EH (cell line): ENCODE results near the gene FAM151A.
A peak's percentile ranks its signal among the peaks of the same experiment; 100 is the strongest.

ENCODE experiments used
- DNase-seq: peaks from one replicate; pipeline ENCODE4 v3.0.0-alpha.2; 2015; ENCODE audit warnings: low read depth

The FAM151A gene

DNA sequence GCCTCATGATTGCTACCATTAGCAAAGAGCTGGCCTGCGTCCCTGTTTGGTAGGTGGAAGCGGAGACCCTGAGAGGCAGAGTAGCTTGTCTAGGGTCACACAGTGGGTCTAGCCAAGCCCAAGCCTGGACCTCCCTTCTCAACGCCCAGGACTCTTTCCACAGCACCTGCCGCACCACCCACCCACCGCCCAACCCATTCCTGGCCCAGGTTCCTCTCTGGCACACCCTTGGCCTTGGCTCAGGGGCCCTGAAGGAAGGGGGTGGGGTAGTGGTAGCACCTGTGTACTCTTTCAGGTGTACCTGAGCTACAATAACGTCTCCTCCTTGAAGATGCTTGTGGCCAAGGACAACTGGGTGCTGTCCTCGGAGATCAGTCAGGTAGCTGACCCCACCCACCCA, 19.3 kb downstream of the FAM151A start:
- no peak for DNase-seq

DNA sequence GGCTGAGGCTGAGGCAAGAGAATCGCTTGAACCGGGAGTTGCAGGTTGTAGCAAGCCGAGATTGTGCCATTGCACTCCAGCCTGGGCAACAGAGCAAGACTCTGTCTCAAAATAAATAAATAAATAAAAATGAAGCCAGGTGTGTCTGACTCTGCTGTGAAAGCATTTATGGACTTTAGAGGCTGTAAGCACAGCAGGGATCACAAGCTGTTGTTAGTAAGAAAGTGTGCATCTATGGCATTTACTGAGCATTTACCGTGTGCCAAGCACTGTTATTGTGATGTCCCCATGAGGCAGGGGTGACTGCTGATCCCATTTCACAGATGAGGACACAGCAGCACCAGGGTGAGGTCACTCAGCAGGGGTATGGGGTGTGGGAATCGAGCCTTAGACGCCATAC, 20.1 kb downstream of the FAM151A start:
- DNase-seq = no peak

DNA sequence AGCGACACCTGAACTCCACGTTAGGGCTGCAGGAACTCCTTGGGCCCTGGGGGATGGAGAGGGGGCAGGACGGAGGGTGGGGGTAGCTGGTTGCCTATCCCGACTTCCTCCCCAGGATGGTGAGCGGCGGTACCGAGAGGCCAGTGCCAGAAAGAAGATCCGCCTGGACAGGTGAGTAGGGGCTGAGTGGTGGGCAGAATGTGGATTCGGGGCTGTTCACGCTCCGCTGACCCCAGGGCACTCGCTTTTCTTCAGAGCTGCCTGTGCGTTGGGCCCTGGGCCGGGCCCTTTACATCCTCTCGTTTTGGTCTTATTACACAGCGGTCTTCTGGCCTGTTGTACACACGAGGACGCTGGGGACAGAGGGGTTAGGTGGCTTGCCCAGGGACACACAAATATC, 20.8 kb downstream of the FAM151A start:
- no peak for DNase-seq

DNA sequence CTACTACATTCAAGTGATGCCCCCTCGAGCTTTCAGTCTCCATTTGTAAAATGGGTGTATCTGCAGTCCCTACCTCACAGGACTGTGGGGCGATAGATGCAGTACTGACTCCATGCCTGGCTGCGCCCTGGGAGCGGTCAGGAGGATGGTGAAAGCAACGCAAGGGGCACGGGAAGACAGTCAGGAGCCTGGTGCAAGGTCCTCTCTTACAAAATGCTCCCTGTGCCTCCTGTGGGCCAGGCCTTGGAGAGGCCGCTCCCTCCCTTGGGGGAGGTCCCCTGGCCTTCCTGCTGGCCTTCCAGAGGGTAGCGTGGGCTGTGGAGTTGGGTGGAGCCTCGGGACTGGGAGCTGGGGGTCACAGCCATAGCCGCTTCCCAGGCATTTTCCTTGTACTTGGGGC, 21.6 kb downstream of the FAM151A start:
- DNase-seq = no peak

DNA sequence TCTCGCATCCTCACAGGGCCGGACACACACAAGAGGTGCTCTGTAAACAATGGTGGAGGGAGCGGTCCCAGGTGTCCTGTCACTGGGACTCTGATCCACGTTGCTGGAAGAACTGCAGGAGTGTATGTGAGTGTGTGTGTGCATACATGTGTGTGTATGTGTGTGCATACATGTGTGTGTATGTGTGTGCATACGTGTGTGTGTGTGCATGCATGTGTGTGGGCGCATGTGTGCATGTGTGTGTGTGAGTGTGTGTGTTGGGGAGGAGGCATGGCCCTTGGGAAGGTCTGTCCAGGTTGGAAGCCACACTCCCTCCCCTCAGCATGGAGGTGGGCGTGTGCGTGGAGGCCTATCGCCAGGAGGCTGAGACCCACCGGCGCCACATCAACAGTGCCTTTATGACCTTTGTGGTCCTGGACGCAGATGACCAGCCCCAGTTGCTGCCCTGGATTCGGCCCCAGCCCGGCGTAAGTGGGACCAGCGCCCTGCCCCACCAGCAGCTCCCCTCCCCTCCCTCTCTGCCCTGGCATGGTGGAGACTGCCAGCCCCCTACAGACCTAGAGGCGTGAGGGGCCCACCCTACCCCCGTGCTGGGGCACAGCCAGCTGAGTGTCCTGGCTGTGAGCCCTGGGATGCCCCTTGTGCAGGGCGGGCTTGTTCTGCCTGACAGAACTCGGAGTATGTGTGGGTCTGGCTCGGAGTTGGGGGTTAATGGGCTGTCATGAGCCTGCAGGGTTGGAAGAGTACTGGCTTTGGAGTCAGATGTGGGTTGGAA, 22.2 kb downstream of the FAM151A start:
- DNase-seq = no peak

DNA sequence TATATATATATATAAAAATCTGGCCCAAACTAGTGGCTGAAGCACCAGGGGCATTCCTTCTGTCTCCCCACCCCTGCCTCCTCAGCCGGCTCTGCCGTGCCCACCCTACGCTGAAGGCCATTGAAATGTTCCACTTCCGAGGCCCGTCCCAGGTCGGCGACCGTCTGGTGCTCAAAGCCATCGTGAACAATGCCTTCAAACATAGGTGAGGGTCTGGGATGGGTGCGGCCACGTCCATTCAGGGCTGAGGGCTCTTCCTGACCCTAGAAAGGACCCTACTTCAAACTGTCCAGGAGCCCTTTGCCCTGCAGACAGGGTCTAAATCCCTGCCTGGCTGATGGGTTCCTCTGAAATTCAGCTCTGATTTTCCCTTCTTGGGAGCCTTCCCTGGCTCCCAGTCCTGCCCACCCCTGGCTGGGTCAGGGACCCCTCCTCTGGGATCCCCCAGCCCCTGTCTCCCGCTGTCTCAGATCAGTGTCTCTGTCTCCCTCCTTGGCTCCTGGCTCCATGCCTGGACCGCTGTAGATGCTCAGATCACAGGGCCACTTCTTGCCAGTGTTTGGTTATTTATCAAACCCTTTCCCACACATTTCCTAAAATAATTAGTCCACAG, 24.0 kb downstream of the FAM151A start:
- DNase-seq = no peak

DNA sequence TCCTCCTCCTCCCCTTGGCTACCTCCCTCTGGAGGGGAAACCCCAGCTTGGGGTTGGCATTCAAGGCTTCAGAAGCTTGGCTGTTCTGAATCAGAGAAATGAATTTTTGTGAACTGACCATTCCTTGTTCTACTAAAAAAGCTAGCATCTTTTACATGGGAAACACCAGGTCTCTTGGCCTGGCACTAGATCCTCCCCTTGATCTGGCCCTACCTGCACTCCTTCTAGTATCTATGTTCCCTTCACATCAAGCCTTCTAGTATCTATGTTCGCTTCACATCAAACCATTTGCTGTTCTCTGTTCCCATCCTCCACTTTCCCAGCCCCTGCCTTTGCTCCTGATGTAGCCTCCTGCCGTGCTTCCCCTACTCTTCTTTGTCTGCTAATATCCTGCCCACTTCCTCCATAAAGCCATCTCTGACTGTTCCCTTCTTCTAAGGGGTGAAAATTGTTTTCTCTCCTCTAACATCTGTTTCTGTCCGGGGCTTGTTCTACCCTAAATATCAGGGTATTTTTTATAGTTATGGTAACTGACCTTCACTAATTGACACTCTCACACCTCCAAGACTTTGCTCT, 25.8 kb downstream of the FAM151A start:
- no peak for DNase-seq

DNA sequence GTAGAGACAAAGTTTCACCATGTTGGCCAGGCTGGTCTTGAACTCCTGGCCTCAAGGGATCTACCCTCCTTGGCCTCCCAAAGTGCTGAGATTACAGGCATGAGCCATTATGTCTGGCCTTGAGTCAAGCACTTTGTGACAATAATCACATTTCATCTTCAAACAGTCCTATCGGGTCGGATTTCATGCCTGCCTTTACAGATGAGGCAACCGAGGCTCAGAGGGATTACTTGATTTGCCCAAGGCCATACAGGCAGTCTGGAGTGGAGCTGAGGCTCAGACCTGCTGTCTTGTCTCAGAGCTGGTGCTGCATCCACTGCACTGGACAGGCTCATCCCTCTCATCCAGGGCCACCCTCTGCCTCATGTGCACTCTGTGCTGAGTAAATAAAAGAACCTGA, 26.6 kb downstream of the FAM151A start:
- DNase-seq = no peak

DNA sequence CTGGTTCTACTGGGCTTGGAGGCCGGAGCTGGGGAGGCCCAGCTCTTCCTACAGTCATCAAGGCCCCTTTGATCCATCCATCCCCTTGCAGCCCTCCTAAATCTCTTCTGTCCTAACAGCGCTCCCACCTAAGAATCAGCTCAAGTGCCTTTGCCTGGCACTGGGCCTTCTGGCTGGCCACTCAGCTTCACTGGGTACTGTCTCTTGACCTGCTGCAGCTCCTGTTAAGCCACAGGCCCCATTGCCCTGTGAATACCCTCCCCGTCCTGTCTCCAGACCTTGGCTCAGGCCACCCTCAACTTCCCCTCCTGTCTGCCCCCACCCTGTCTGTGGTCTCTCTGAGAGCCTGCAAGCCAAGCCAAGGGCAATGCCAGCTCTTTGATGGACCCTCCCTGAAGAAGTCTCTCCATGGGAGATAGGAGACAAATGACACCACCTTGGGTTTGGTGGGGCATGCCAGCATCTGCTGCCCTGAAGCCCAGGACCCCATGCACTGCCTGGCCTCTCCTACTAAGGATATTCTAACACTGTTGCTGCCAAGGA, 27.3 kb downstream of the FAM151A start:
- DNase-seq = no peak

DNA sequence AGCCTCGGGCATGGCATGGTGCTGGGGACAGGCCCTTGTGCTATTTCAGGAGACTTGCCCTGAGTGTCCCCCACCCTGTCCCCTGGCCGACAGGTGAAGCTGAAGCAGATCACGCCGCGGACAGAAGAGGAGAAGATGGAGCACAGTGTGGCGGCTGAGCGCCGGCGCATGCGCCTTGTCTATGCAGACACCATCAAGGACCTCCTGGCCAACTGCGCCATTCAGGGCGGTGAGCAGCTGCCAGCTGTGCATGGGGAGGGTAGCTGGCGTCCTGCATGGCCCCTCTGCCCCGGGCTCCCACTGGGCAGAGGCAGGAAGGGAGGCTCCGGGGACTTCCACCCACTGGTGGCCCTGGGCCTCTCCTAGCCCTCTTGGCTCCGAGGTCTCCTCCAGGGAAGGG, 28.9 kb downstream of the FAM151A start:
- DNase-seq = no peak

DNA sequence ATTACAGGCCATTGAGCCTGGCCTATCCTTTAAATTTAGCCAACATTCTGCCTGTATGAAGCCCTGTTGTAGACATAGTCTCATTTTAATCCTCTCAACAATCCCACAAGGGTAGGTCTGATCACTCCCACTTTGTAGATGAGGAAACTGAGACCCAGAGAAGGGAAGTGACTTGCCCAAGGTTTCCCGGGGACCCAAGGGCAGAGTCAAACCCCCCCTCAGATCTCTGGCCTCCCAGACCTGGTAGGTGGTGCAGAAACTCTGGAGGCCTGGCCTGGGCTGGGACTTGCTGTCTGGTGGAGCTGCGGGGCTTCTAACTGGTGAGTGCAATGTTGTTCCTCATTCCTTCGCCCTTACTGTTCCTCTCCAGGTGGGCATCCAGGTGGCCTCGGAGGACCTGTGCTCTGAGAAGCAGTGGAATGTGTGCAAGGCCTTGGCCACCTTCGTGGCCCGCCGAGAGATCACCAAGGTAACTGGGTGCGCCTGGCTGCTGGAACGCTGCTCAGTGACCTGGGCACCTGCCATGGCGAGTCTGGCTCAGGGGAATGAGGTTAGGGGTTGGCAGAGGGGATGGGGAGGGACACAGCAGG, 29.7 kb downstream of the FAM151A start:
- DNase-seq = no peak

DNA sequence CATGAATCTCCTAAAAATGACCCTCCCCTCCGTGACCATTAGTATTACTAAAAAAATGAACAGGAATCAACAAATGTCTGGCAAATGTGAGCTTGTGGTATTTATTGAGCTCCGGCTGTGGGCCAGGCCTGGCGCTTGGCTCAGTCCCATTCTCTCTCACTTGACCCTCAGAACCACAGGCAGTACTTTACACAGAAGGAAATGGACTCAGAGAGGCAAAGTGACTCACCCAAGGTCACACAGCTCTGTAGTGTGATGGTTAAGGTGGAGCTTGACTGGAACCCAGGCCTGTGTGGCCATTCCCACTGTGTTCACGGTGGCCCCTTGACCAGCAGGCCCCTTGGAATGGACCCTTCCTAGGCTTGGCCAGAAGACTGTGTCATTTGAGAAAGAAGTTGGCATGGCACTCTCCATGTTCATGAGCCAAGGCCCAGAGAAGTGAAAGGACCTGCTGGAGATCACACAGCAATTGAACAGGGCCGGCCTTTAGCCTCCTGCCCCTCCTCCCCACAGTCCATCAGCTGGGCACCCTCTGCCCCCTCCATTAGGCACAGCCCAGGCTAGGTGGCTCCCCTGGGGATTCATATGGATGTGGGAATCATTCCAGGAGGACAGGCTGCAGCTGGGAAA, 32.1 kb downstream of the FAM151A start:
- peak; percentile 21 for DNase-seq

DNA sequence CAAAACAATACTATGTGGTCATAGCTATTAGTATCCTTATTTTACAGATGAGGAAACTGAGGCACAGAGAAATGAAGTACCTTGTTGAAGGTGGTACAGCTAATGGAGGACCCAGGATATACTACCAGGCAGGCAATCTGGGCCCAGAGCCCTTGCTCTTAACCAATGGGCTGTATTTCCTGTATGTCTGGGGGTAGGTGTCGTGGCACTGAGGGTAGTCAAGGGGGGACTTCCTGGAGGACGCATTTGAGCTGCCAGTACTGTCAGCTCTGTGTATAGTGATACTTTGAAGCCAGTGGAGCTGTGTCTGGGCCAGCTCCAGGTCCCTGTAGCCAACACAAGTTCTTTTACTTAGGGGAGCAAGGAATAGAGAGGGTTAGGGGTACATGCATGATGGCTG, 34.9 kb downstream of the FAM151A start:
- no peak for DNase-seq

DNA sequence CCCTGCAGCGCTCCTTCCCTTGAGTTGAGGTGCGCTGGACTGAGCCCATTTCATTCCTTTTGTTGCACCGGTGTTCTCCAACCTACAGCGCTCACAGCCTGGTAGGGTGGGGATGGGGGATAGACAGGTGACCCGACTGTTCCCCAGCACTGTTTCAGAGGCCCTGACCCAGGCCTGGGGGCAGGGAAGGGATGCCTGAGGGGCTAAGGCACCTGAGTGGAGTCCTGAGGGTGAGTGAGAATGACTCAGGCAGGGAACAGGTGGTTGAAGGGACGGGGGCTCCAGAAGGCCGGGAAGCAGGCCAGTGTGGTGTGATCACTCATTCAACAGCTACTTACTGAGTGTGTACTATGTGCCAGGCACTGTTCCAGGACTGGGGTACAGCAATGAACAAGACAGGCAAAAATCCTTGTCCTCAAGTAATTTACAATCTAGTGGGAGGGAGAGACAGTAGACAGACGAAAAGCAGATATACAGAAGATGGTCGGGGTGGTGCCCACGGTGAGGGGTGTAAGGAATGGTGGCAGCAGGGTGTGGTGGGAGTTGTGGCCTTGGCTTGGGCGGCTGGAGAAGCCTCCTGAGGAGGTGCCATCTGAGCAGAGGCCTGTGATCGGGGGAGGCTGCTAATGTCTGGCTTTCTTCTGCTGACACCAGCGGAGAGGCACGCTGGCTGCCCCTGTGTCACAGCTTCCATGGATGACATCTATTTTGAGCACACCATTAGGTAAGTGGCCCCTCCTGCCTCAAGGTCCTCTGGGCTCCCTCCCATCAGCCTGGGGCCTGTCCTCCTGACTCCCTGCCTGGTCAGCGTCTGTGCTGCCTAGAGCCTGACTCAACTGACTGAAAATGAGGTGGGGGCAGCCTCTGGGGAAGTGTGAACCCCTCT, 37.9 kb downstream of the FAM151A start:
- no peak for DNase-seq

DNA sequence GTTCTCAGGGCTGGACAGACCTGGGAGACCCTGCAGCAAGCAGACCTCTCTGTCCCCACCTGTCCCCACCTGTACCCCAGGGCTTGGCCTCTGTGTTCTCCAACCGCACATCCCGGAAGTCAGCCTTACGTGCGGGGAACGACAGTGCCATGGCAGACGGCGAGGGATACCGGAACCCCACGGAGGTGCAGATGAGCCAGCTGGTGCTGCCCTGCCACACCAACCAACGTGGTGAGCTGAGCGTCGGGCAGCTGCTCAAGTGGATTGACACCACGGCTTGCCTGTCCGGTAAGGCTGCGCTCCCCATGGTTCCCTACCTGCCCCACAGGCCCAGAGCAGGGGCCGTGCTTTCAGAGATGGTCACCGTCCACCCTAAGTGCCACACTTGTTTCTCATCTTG, 38.8 kb downstream of the FAM151A start:
- no peak for DNase-seq

DNA sequence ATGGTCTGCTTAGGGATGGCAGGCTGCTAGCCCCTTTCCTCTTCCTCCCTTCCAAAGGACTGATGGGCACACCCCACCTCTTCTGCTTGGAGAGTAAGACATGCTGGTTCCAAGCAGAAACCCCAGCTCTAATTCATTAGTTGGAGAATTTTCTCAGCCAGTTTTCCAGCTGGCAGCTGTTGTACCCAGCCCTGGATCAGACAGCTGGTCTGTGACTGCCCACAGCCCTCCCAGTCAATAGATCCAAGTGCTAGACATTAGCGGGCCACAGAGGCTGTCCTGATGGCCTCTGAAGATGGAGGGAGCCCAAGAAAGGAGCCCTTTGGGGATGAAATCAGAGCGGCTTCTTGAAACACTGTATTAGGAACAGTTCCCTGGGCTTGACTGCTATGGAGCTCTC, 39.5 kb downstream of the FAM151A start:
- no peak for DNase-seq

DNA sequence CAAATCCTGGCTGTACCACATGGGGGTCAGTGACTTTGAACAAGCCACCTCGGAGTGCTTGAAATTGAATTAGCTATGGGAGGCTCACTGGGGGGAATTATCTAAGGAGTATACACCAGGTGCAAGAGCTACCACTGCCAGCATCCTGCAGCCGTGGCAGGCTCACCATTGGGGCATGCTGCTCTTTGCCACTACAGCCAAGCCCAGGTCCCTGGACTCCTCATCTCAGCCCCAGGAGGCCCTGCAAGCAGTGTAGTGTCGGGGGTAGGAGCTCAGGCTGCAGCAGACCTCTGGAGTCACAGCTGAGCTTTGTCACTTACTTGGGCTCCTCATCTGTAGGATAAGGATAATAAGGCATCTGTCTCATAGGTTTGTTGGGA, 40.0 kb downstream of the FAM151A start:
- no peak for DNase-seq

DNA sequence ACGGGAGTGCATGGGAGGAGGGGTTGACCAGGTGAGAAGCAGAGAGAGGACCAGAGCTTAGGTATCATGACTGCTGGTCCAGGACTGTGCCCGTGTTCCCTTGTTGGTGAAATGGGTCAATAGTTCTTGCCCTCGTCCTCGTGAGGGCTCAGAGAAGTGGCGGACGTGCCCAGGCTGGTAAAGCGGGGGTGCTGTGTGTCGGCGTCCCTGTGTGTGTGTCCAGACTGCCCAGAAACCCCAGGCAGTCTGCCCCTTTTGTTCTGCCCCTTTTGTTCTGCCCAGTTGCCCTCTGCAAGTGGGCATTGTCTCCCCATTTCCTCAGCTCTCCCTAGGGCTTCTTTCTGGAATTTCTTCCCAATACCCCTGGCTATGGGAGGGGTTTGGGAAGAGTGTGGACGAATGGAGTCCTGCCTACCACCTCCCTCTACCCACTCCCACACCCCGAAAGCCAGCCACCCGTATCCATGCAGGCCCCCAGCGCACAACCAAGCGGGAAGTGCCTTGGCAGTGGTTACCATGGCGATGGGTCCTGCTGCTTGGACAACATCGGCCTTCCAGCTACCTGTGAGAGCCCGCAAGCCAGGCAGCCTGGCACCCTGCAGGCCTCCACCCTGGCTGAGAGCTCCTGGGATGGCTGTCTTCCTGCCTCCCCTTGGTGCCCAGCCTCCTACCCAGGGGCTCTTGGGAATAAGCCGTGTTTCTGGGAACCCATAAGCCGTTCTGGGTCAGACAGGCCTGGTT, 40.6 kb downstream of the FAM151A start:
- no peak for DNase-seq

DNA sequence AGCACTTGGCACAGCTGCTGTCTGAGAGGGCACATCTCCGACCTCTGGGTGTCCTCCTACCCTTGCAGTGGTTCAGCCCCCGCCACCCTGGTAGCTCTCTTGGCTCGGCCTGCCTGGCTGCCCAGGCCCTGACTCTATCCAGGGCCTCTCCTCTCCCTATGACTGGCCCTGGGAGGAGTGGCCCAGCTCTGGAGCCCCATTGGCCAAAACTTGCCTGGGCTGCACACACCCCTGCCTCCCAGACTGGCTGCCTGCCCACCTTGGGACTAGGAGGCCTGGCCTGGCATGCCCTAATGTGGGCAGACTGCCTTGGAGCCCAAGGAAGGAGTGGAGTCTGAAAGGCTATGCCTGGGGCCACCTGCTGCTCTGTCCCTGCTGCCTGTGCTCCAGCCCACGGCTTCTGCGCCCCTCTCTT, 41.7 kb downstream of the FAM151A start:
- peak; percentile 89 for DNase-seq

DNA sequence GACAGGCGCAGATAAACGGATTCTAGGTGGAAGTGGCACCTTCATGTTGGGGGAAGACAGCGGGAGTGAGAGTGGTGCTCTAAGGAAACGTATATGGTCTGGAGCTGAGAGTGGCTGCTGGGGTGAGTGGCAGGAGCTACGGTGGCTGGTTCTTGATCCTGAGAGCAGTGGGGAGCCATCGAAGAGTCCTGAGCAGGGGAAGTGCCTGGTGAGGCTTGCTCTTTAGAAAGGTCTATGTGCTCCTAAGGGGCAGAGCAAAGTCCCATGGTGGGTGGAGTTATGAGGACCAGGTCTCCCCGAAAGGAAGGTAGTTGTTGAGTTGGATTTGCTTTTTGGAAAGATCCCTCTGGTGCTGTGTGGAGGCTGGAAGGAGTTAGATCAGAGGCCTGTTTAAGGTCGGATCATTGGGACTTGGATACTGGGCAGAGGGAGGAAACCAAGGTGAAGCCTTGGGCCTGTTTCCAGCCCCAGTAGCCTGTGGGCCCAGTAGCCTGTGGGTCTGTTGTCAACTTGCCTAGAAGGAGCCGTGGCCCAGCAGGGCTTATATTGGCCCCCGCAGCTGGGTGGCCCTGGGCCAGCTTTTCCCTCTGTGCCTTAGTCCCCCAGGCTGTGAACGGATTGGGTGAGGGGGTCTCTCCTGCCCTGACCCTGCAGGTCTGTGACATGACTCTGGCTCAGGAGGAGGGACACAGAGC, 42.3 kb downstream of the FAM151A start:
- no peak for DNase-seq
